GM12873 (cell line): ENCODE results near the gene MAFF.

Experiments
- CTCF ChIP-seq: IDR thresholded peaks from 2 replicates; pipeline ENCODE4 v1.5.1; 2012; ENCODE audit warnings: low read depth, mild to moderate bottlenecking, moderate library complexity, low read length, control low read depth; ENCODE audit not compliant: insufficient read depth; ENCODE audit errors: missing control alignments

MAFF gene

GRCh38 chr22:38203855-38204514 is 2.2 kb downstream of the MAFF start:
- no peak for TF ChIP-seq CTCF

GRCh38 chr22:38204784-38205183 is 3.0 kb downstream of the MAFF start:
- TF ChIP-seq CTCF, result no peak

- no peak for TF ChIP-seq CTCF
Observed at GRCh38 chr22:38205261-38206128, 3.7 kb downstream of the MAFF start.

GRCh38 chr22:38207898-38208432 is 6.2 kb downstream of the MAFF start:
- TF ChIP-seq CTCF, result no peak

GRCh38 chr22:38208551-38208968 is 6.8 kb downstream of the MAFF start:
- no peak for TF ChIP-seq CTCF

GRCh38 chr22:38211556-38211955 is 9.8 kb downstream of the MAFF start:
- TF ChIP-seq CTCF, result no peak

- TF ChIP-seq CTCF, result no peak
Observed at GRCh38 chr22:38212442-38212841, 10.6 kb downstream of the MAFF start.
